GM18507 (cell line): ENCODE data around the gene CCDC197.

Source experiments
- DNase-seq: peaks from one replicate; pipeline ENCODE4 v3.0.0; 2011; ENCODE audit warnings: low read depth; ENCODE audit not compliant: insufficient read length; ENCODE audit errors: extremely low spot score
- FAIRE-seq: peaks from 2 replicates; lab custom pipeline; 2011; peaks lifted over from hg19 to GRCh38; lab: Jason Lieb, UNC

Gene CCDC197

DNA sequence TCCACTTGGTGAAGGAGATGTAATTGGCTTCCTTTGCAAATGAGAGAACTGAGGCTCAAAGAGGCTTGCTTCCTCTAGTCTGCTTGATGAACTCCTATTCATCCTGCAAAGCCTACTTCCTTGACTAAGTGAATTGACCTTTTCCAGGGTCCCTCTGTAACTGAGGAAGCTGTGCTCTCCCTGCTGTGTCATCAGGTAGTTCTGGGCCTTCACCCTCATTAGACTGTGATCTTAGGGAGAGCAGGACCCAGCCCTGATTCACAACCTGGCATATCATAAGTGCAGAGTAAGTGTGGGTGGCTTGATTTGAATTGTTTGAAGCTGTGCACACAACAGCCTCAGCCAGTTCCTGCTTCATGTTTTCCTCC is 37.0 kb upstream of the CCDC197 start:
- FAIRE-seq (peak; percentile 24), DNase-seq (no peak)

DNA sequence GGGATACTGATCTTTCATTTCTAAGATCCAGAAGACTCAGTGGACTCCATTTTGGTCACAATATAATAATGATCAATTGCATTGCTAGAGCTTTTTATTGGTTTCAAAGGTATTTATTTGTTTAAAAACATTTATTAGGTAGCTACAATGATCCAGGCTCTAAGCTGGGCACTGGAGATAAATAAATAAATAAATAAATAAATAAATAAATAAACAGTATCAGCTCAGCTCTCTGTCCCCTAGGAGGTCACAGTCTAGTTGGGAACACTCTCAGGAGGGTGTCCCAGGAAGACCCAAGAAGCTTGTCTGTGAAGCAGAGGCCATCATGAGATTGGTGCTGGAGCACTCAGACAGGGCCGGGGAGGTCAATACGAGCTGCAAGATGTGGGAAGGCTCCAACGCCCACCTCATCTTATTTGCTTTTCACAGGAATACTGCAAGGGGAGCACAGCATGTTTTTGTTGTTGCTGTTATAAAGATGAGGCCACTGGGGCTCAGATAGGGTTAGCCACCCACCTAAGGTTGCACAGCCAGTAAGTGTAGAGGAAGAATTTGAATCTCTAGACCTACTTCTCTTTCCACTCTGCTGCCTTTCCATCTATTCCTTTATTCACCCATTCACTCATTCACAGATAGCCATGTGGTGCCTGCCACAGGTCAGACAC is 36.2 kb upstream of the CCDC197 start:
- DNase-seq (no peak), FAIRE-seq (no peak)

DNA sequence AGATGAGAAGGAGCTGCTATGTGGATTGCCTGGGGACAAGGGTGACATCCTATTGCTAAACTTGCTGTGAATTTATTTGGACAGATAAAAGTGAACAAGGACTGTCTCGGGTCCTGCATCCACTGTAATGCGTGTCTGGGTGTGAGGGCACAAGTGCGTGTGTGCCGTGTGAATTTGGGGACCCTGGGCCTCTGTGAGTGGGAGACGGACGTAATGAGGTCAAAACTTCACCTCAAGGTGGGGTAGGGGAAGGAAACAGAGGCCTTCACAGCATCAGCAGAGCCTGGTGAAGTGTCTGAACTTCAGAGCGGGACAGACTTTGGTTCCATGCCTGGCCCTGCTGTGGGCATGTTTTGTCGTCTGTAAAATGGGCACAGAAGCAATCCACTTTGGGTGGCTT is 35.5 kb upstream of the CCDC197 start:
- FAIRE-seq (no peak), DNase-seq (no peak)

DNA sequence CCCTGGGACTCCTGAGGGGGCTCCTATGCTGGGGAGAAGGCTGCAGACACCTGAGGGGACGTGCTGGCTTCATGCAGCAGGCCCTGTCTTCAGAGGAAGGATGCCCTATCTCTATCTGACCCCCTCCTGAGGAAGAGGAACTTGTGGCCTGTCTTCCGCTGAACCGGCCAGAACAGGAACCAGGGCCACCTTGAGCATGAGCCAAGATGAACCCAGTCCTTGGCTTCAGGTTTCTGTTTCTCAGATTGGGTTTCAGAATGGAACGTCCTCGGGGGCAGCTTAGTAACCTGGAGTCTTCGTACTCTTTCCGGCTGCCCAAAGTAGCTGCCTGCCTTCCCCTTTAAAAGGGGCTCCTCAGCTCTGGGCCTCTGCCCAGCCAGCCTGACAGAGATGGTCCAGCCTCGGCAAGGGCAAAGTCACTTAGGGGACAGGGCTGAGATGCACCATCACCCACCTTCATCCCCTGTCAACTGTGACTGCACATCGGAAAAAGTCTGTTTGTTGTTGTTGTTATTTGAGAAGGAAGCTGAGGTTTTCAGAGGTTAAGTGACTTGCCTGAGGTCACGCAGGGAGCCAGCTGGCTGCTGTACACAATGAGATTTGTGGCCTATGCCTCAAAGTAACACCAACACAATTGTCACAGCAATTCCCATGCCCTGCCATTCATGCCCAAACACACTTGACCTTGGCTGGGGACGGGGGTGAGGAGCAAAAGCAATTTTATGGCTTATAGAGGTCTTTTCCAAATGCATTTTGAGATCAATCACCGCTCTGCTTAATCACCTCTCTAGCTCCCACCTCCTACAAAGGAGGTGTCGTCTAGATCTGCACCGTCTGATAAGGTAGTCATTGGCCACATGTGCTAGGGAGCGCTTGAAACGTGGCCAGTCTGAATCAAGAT is 34.1 kb upstream of the CCDC197 start:
- DNase-seq (no peak), FAIRE-seq (peak; percentile 98)

DNA sequence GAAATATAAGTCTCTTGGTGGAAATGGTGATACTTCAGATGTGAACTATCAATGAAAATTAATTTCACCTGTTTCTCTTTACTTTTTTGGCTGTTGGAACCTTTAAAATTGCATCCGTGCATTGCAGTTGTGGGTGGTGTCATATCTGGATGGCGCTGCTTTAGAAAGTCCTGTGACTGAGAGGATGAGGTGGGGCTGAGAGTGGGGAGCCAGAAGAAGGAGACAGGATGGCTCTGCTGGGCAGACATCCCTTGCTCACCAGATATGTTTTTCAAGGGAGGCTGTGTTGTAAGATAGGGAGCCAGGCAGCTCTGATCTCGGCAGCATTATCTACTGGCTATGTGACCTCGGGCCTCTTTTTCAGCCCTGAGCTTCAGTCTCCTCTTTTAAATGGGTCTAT is 33.4 kb upstream of the CCDC197 start:
- DNase-seq, result no peak
- FAIRE-seq, result no peak

DNA sequence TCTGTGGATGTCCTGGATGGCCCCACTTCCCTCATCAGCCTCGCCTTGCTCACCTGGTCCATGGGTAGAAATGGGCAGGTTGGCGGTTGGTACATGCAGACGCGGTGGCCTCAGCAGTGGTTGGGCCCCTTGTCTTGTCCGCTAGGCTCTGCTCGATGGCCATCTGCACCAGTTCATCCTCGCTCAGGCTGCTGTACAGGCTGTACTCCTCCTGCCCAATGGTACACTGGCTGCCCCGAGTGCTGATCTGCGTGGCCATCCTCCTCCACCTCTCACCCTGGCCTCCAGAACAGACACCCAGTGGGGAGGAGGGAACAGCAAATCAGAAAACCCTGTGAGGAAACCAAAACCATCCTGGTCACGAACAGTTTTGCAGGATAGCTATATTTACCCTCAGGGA is 32.8 kb upstream of the CCDC197 start:
- FAIRE-seq, result no peak

DNA sequence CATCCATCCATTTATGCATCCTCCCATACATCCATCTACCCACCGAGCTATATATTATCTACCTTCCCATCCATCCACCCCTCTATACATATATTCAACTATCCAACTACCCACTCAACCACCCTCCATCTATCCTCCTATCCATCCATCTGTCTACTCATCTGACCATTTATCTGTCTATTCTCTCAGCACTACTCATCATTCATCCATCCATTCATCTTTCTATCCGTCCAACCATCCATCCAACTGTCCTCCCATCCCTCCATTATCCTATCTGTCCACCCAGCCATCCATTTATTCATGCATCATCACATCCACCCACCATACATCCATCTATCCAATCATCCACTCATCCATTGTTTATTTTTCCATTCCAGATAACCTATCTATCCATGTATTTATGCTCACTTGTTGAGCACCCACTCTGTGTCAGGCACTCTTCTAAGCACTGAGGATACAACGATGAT is 32.2 kb upstream of the CCDC197 start:
- no peak for DNase-seq
- no peak for FAIRE-seq

More for the DNA sequence above, 32.8 kb upstream of the CCDC197 start:
- DNase-seq, result no peak

DNA sequence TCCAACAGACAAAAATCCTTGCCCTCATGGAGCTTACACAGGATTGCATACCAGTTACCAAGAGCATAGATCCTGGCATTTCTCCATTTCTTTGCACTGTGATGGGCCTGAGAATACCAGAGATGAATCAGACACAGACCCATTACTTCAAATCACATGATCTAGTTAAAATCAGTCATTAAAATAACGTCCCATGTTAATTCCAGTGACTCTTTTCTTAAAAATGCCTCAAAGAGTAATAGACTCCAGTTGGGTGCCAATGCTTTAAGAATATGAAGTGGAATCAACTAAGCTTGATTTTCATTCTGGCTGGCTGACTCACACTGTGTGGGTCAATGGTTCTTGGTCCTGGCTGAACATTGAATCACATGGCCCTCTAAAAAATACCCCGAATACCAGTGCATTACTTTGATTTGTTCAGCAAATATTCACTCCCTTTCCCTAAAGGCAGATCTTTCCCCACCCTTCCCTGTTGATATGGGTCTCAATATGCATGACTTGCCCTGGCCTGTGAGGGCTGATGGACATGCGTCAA is 31.7 kb upstream of the CCDC197 start:
- DNase-seq, result no peak
- no peak for FAIRE-seq

DNA sequence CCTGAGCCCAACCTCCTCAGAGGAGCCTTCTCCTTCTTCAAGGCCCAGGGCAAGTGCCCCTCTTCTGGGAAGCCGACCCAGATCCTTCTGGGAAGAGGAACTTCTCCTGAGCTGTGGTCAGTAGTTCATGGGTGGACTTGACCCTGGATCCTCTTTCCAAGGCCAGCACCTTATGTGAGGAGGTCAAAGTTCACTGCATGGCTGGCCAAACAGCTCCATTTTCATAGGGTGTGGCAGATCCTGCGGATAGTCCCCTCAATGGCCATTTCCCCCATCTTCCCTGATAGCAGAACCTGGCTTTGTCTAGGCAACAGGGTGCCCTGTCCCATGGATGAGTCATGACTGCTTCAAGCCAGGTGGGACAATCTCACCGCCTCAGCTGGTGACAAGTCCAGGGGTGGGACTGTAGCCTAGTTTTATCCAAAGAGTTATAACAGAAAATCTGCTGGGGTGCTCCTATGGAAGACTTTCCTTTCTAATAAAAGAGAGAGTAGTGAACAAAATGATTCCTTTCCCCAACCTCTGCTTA is 31.1 kb upstream of the CCDC197 start:
- DNase-seq (no peak), FAIRE-seq (no peak)

DNA sequence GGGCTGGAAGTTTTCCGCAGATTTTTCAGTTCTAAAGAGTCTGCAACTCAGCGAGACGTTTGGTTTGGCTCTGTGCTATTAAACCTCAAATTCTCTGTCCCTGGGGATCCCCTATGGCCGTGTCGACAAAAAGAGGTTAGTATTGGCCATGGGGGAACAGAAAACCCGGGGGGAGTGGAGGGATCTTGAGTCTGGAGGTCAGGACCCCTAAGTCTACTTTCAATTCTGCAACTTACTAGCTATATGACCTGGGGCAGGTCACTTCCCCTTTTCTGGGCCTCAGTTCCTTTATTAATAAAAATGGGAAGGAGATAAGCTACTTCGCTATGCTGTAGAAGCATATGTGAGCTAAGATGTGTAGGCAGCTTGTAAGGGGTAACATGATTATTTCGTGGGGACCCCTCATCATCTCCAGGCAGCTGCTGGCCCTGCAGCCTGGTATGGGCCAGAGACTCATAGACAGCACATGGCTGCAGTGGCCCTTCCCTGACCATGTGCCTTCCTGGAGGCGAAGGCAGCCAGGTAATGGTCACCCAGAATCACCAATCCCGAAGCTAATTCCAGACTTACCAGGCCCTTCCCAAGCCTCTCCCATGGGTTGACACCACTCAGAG is 29.4 kb upstream of the CCDC197 start:
- DNase-seq (peak; percentile 71), FAIRE-seq (peak; percentile 92)

DNA sequence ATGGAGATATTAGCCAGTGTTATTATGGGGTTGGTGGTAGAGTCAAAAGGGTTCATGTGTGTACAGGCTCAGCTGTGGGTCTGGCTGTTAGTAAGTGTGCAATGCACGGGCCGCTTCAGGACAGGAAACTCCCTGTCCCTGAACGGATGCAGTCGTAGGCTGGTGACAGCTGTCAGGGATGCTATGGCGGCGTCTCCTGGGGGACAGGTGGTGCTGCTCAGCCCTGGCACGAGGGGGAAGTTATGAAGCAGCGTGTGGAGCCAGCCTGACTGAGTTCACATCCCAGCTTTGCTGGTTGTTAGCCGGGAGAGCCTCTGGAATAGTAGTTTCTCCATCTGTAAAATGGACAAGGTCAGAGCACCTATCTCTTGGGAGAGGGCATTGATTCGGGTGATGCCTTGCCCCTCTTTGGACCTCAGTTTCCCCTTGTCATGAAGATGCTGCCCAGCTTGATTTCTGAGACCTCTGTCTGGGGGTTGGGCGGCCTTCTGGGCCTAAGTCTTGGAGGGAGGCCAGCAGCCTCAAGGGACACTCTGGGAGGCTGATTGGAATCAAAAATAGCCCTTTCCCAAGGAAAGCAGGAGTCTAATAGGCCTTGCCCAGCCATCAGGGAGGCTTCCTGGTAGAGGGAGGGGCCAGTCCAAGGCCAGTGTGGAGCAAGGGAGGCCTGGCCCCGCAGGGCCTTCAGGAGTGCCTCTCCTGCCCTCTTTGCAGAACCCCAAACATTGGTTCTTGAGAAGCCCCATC is 27.8 kb upstream of the CCDC197 start:
- FAIRE-seq, result peak; percentile 65
- DNase-seq, result no peak

DNA sequence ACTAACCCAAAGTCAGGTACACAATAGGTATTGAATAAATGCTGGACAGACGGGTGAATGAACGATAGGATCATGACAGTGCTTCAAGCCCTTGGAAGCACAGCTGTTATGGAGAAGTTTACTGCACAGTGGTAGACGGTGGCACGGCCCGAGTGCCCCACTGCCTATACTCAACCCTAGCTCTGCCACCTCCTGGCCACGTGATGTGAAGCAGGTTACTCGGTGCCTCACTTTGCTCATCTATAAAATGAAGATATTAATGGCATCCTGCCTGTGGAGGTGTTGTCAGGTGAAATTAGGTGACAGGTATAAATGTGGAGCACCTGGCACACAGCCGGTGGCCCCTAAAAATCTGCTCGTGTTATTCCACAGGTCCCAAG is 26.5 kb upstream of the CCDC197 start:
- no peak for DNase-seq
- no peak for FAIRE-seq

DNA sequence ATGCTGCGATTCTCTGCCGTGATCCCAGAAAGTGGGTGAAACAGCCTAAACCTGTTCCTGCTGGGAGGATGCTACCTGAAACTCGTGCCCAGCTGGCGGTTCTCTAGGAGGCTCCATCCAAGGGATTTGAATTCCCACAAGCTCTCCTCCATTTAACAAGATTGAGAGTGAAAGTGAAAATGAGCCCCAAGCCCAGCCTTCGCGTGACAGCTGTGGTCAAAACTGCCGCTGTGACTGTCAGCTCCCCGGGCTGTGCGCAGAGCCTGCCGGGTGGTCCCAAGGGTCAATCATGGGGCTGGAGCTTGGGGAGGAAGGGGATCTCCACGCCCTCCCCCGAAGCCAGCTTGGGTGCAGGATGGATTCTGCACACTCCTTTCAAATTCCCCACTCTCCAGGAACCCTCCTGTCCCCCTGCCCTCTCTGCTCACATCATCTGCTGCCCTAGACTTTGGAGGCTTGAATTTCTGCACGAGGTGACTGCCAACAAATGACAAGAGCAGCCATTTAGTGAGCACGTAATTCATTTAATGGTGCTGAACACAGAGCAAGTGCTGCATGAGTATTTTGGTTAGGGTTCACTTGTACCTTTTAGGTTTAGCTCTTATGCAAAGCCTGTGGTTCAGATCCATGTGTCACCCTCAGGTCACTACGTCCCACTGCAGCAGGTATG is 26.0 kb upstream of the CCDC197 start:
- FAIRE-seq, result peak; percentile 92
- no peak for DNase-seq

DNA sequence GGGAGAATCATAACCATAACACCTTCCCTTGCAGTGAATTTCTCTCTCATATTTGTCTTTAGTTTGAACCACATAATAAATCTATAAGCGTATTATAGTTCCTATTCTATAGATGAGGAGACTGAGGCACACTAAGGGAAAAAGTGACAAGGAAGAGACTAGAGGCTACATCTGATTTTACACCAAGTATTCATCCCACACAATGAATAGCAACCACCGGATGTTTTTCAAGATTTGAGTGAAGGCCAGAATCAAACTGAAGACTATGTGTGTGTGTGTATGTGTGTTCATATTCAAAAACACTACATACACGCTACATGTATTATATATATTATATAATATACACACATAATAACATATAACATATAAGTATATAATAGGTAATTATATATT is 25.5 kb upstream of the CCDC197 start:
- DNase-seq (no peak), FAIRE-seq (no peak)

DNA sequence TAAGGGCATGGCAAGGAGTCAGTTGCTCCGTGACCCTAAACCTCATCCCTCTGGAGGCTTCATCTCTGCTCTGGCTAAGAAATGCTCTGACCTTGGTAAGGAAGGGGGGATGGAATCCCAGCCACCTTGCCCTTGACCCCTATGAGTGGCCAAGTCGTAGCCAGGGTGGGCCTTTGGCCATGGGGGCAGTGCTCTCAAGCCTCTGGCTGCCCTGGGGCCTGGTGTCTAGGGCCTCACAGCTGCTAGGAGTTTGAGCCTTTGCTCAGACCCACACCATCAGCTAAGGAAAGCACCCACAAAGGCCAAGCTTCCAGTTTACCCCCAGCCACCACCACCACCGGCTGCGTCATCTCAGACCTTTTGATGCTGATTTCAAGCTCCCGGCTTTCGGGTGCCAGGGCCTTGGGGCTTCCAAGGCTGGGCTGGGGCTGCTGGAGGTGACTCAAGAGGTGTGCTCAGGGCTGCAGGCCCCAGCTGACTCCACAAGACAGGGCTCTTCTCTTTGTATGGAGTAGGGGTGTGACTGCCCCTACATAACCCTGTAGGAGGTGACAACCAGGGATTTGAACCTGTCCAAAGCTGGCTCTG is 24.4 kb upstream of the CCDC197 start:
- FAIRE-seq (no peak), DNase-seq (no peak)

DNA sequence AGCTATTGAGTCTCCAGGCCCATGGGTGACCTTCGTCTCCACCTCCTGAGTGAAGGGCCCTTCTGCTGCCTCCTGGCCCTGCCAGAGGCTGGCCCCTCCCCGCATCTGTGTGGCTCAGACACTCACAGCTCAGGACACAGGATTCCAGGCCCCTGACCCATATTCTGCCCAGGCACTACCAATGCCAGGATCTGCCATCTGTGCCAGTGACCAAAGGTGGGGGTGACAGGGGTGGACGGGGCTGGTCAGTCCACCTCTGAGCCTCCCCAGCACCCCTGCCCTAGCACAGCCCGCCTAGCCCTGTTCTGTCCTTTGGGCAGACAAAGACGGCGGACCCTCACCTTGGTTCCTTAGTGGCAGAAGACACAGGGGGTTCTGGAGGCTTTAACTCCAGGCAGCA is 23.5 kb upstream of the CCDC197 start:
- DNase-seq (no peak), FAIRE-seq (no peak)

DNA sequence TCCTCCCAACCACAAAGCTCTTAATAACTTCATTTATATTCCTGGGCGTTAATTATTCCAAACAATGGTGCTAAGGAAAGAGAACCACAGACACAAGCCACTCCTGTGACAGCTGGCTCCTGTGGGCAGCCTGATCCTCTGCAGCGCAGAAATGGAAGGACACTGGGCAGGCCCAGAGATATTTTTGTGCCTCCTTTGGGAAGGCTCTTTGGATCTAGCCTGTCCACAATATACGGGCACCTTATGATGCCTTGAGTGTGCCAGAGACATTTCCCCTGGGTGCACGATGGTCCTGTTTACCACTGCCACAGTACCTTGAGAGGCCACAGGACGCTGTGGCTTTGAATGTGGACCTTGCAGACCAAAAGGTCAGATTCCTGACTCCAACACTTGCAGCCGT is 22.8 kb upstream of the CCDC197 start:
- DNase-seq, result no peak
- no peak for FAIRE-seq

DNA sequence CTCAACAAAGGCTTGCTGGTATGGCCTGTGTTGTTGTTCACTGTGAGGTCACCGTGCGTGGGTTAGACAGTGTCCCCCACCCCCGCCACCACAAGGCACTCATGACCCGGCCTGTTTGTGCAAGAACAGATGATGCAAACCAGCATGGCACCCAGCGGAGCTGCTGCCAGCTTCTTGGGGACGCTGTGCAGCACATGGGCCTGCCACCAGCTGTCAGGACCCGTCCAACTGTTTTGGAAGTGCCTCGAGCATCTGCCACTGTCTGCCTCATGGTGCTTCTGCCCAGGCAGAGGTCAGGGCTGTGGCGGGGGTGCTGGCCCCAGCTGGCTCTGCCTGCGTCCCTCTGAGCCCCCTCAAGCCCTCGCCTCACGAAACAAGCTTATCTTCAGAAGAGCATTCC is 22.3 kb upstream of the CCDC197 start:
- DNase-seq (no peak), FAIRE-seq (no peak)
